K562 (cell line): ENCODE results near the gene LGI4. TPM values are rescaled to one million over a fixed set of nuclear protein-coding genes. Genes with fewer than 3 reads are reported as not detected.

Source experiments
- ADNP ChIP-seq: fragments of 200-800 bp; sonication (Bioruptor generic); IDR thresholded peaks from 2 replicates; pipeline ENCODE4 v1.6.1; 2016; ENCODE audit warnings: missing genetic modification characterization, missing compliant biosample characterization
- CBFA2T3 ChIP-seq: fragments of 450-650 bp; IDR thresholded peaks from 2 replicates; pipeline ENCODE4 v1.6.1; 2017
- CBX2 ChIP-seq: fragments of 200-600 bp; sonication (generic); IDR thresholded peaks from one replicate; pipeline ENCODE4 v1.6.1; 2012; ENCODE audit warnings: mild to moderate bottlenecking, low read length, inconsistent platforms; ENCODE audit not compliant: insufficient read depth, poor library complexity, severe bottlenecking
- COPS2 ChIP-seq: fragments of 450-650 bp; conservative IDR thresholded peaks from 2 replicates; pipeline ENCODE4 v1.6.1; 2016; ENCODE audit warnings: mild to moderate bottlenecking, moderate library complexity
- DMBX1 ChIP-seq: fragments of 250-450 bp; sonication (Bioruptor Pico); IDR thresholded peaks from 2 replicates; pipeline ENCODE4 v1.8.0; 2022; ENCODE audit warnings: inconsistent platforms, mild to moderate bottlenecking, moderate library complexity, borderline replicate concordance
- DNMT1 ChIP-seq: fragments of 450-650 bp; IDR thresholded peaks from 2 replicates; pipeline ENCODE4 v1.6.1; 2016; ENCODE audit warnings: antibody characterized with exemption, mild to moderate bottlenecking
- GATAD2B ChIP-seq: fragments of 450-650 bp; IDR thresholded peaks from 2 replicates; pipeline ENCODE4 v1.6.1; 2017; ENCODE audit warnings: mild to moderate bottlenecking, borderline replicate concordance
- HLTF ChIP-seq: fragments of 450-650 bp; IDR thresholded peaks from 2 replicates; pipeline ENCODE4 v1.6.1; 2016
- NR3C1 ChIP-seq: sonication (generic); formaldehyde crosslinking; IDR thresholded peaks from 2 replicates; pipeline ENCODE4 v1.8.1; 2022; ENCODE audit warnings: missing genetic modification reagents
- PHF8 ChIP-seq: fragments of 200-600 bp; sonication (generic); IDR thresholded peaks from 2 replicates; pipeline ENCODE4 v1.6.1; 2012; ENCODE audit warnings: mixed run types, mild to moderate bottlenecking, inconsistent platforms, low read length, moderate library complexity, borderline replicate concordance
- PRMT5 ChIP-seq: sonication (generic); formaldehyde crosslinking; IDR thresholded peaks from 2 replicates; pipeline ENCODE4 v1.5.0; 2020; ENCODE audit warnings: missing genetic modification reagents
- SAP30 ChIP-seq: fragments of 200-600 bp; sonication (generic); IDR thresholded peaks from 2 replicates; pipeline ENCODE4 v1.6.1; 2012; ENCODE audit warnings: borderline replicate concordance, low read depth, mild to moderate bottlenecking, moderate library complexity, low read length, control low read depth, inconsistent platforms; ENCODE audit not compliant: insufficient read depth, poor library complexity, severe bottlenecking
- SMARCE1 ChIP-seq: fragments of 450-650 bp; IDR thresholded peaks from 2 replicates; pipeline ENCODE4 v1.7.1; 2016; ENCODE audit warnings: mild to moderate bottlenecking
- ZBTB26 ChIP-seq: fragments of 450-650 bp; formaldehyde crosslinking; IDR thresholded peaks from 2 replicates; pipeline ENCODE4 v1.4.0; 2022; ENCODE audit warnings: missing genetic modification characterization
- ZNF316 ChIP-seq: fragments of 450-650 bp; IDR thresholded peaks from 2 replicates; pipeline ENCODE4 v1.6.1; 2016
- ZNF354B ChIP-seq: fragments of 250-450 bp; sonication (Bioruptor Pico); IDR thresholded peaks from 2 replicates; pipeline ENCODE4 v1.4.0; 2020
- ZNF444 ChIP-seq: fragments of 250-450 bp; sonication (Bioruptor Pico); IDR thresholded peaks from 2 replicates; pipeline ENCODE4 v1.4.0; 2020; ENCODE audit warnings: mild to moderate bottlenecking, moderate library complexity
- polyA plus RNA-seq, 8 experiments: library from polyadenylated mRNA; depleted of rRNA in 4 of 8; stranded (reverse) in 5 of 8; unstranded in 3 of 8; fragments of >200 nt; fragmentation: Nextera tagmentation in 2 of 8; fragmentation: Illumina TruSeq in 1 of 8; extraction: Ambion mirVana in 2 of 8; extraction: Trizol in 1 of 8; gene quantifications; 2 replicates each; pipeline versions ENCODE4 v1.2.1 to v1.2.3, GENCODE V29; 2011 to 2014; ENCODE audit warnings: inconsistent platforms in 1 of 8, missing spikeins in 1 of 8
- total RNA-seq, 7 experiments: library from RNA; depleted of rRNA in 6 of 7; stranded (reverse); fragments of >200 nt in 6 of 7; fragmentation: Illumina TruSeq in 2 of 7; extraction: Trizol in 2 of 7; gene quantifications; 2 replicates each; pipeline versions ENCODE4 v1.2.1 to v1.2.3, GENCODE V29; 2011 to 2021; ENCODE audit warnings: low replicate concordance in 1 of 7
- TF ChIP-seq, protein P1 (sequence below), 2 experiments: fragments of 450-650 bp; IDR thresholded peaks; 2 replicates each; pipeline ENCODE4 v1.6.1; 2016; ENCODE audit warnings: mild to moderate bottlenecking in 2 of 2, borderline replicate concordance in 1 of 2, low read depth in 1 of 2, moderate library complexity in 1 of 2
- TF ChIP-seq, protein P2 (sequence below): sonication (generic); formaldehyde crosslinking; IDR thresholded peaks from 2 replicates; pipeline ENCODE4 v1.9.0; 2022; ENCODE audit warnings: mild to moderate bottlenecking, missing genetic modification reagents

LGI4 gene
- total and polyA plus RNA-seq, 9 of the 15 experiments (the other 6 are each of a cell fraction or from before 2014, with no cell fraction given) = 0.14 to 0.30 (median 0.24) TPM; not detected in 4

GRCh38 chr19:35154525-35155406, 19.9 kb upstream of the LGI4 start, which contains the start of gene FXYD5 (continued):
- TF ChIP-seq COPS2 = no peak
- TF ChIP-seq CBX2 = no peak
- no peak for TF ChIP-seq DMBX1 (CRISPR knock-in tag)
- TF ChIP-seq ZNF316 = no peak
- no peak for TF ChIP-seq NR3C1 (CRISPR knock-in tag)
- TF ChIP-seq SAP30 = peak; percentile 23
- TF ChIP-seq, protein P1, sequence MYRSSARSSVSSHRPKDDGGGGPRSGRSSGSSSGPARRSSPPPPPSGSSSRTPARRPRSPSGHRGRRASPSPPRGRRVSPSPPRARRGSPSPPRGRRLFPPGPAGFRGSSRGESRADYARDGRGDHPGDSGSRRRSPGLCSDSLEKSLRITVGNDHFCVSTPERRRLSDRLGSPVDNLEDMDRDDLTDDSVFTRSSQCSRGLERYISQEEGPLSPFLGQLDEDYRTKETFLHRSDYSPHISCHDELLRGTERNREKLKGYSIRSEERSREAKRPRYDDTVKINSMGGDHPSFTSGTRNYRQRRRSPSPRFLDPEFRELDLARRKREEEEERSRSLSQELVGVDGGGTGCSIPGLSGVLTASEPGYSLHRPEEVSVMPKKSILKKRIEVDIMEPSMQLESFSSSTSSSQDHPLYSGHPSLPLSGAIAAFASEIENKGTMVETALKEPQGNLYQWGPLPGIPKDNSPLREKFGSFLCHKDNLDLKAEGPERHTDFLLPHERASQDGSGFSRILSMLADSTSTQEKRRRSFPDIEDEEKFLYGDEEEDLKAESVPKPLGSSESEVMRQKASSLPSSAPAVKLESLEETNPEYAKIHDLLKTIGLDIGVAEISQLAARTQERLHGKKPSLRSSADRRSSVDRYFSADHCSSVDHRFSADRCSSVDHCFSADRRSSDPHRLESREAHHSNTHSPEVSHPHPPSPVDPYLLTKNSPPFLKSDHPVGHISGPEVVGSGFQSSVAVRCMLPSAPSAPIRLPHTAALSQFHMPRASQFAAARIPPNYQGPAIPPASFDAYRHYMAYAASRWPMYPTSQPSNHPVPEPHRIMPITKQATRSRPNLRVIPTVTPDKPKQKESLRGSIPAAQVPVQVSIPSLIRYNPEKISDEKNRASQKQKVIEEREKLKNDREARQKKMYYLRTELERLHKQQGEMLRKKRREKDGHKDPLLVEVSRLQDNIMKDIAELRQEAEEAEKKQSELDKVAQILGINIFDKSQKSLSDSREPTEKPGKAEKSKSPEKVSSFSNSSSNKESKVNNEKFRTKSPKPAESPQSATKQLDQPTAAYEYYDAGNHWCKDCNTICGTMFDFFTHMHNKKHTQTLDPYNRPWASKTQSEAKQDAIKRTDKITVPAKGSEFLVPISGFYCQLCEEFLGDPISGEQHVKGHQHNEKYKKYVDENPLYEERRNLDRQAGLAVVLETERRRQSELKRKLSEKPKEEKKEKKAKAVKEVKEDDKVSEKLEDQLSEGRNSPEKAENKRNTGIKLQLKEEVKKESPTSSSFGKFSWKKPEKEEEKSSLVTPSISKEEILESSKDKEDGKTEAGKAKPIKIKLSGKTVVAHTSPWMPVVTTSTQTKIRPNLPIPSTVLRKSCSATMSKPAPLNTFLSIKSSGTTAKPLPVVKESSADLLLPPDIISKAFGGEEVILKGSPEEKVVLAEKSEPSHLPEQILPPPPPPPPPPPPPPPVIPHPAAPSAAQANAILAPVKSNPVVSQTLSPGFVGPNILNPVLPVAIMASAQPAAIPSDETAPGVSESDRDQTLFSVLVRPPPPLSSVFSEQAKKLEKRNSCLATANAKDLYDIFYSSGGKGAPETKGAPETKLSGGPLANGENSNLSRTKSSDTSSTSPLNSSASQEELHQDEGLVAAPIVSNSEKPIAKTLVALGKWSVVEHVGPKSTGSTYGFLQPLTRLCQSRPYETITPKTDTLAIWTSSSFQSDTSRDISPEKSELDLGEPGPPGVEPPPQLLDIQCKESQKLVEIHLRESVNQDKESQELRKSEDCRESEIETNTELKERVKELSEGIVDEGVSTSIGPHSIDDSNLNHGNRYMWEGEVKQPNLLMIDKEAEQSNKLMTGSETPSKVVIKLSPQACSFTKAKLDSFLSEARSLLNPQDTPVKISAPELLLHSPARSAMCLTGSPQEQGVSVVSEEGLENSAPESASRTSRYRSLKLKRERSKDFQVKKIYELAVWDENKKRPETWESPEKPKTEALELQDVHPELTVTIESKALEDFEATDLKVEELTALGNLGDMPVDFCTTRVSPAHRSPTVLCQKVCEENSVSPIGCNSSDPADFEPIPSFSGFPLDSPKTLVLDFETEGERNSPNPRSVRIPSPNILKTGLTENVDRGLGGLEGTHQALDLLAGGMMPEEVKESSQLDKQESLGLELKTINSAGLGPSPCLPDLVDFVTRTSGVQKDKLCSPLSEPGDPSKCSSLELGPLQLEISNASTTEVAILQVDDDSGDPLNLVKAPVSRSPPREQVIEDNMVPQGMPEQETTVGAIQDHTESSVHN (IDR thresholded peaks at IDR 0.05; ENCODE audit: borderline replicate concordance in 1 of 2, low read depth in 1 of 2) = no peak
- peak; percentile 43; the same call in 1 of the 2 replicates for TF ChIP-seq CBFA2T3
- peak; percentile 84; the same call in 1 of the 2 replicates for TF ChIP-seq HLTF
- peak; percentile 68 for TF ChIP-seq ZNF444 (CRISPR knock-in tag)
- TF ChIP-seq DNMT1 = no peak
- no peak; the same call in 1 of the 2 replicates for TF ChIP-seq SMARCE1
- TF ChIP-seq ZNF354B (CRISPR knock-in tag) = no peak
- TF ChIP-seq ZBTB26 (CRISPR knock-in tag) = peak; percentile 73; the same call in 1 of the 2 replicates
- no peak for TF ChIP-seq PRMT5 (CRISPR knock-in tag)
- TF ChIP-seq, protein P2, sequence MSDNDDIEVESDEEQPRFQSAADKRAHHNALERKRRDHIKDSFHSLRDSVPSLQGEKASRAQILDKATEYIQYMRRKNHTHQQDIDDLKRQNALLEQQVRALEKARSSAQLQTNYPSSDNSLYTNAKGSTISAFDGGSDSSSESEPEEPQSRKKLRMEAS (CRISPR knock-in tag) = peak; percentile 63; the same call in 1 of the 2 replicates
- no peak for TF ChIP-seq GATAD2B
- peak; percentile 83 for TF ChIP-seq PHF8
- TF ChIP-seq ADNP (tag) = no peak
